HTR-8/SVneo (cell line): Measurements from ENCODE around the gene RACGAP1.

Experiments used
- DNase-seq: peaks from one replicate; pipeline ENCODE4 v3.0.0; 2011; ENCODE audit warnings: low spot score, mixed read lengths; ENCODE audit not compliant: insufficient read length
- FAIRE-seq: peaks from 2 replicates; lab custom pipeline; 2011; peaks lifted over from hg19 to GRCh38; lab: Jason Lieb, UNC

The RACGAP1 gene

GRCh38 chr12:50025187-50026059 is at the start of gene RACGAP1:
Gene RACGAP1, minus strand, starts transcription at chr12:50025494. Its CDS starts 8,779 bp downstream, at chr12:50016715.
- peak; percentile 95 for DNase-seq
- FAIRE-seq, result peak; percentile 94

GRCh38 chr12:50073712-50074111 is 48.4 kb upstream of the RACGAP1 start:
- DNase-seq (no peak), FAIRE-seq (no peak)

- FAIRE-seq, result no peak
Measured at GRCh38 chr12:50073206-50073605, 47.9 kb upstream of the RACGAP1 start.

GRCh38 chr12:50072198-50072907 is 47.1 kb upstream of the RACGAP1 start:
- FAIRE-seq (no peak), DNase-seq (no peak)

More at GRCh38 chr12:50073206-50073605, 47.9 kb upstream of the RACGAP1 start:
- DNase-seq, result no peak

GRCh38 chr12:50070314-50071060 is 45.2 kb upstream of the RACGAP1 start:
- DNase-seq (peak; percentile 80), FAIRE-seq (peak; percentile 69)

- DNase-seq (no peak), FAIRE-seq (no peak)
Measured at GRCh38 chr12:50069539-50069938, 44.2 kb upstream of the RACGAP1 start.

GRCh38 chr12:50069069-50069468 is 43.8 kb upstream of the RACGAP1 start:
- FAIRE-seq (no peak), DNase-seq (no peak)

- DNase-seq, result peak; percentile 55
- FAIRE-seq, result peak; percentile 55
Measured at GRCh38 chr12:50066402-50066801, 41.1 kb upstream of the RACGAP1 start.

- DNase-seq (no peak), FAIRE-seq (no peak)
Measured at GRCh38 chr12:50065726-50066310, 40.5 kb upstream of the RACGAP1 start.

GRCh38 chr12:50062728-50063460 is 37.6 kb upstream of the RACGAP1 start:
- FAIRE-seq (no peak), DNase-seq (no peak)

- DNase-seq (no peak), FAIRE-seq (no peak)
Measured at GRCh38 chr12:50061946-50062686, 36.8 kb upstream of the RACGAP1 start.

- no peak for FAIRE-seq
- no peak for DNase-seq
Measured at GRCh38 chr12:50061171-50061570, 35.9 kb upstream of the RACGAP1 start.

GRCh38 chr12:50060120-50060468 is 34.8 kb upstream of the RACGAP1 start:
- DNase-seq, result no peak
- FAIRE-seq, result no peak

GRCh38 chr12:50059440-50060119 is 34.3 kb upstream of the RACGAP1 start:
- FAIRE-seq (peak; percentile 51), DNase-seq (no peak)

- DNase-seq, result no peak
- FAIRE-seq, result peak; percentile 63
Measured at GRCh38 chr12:50058743-50059312, 33.5 kb upstream of the RACGAP1 start.

- FAIRE-seq (no peak), DNase-seq (no peak)
Measured at GRCh38 chr12:50057896-50058670, 32.8 kb upstream of the RACGAP1 start.
